ENCODE measurements around the gene SLC35G1.

SLC35G1 gene, protein sequence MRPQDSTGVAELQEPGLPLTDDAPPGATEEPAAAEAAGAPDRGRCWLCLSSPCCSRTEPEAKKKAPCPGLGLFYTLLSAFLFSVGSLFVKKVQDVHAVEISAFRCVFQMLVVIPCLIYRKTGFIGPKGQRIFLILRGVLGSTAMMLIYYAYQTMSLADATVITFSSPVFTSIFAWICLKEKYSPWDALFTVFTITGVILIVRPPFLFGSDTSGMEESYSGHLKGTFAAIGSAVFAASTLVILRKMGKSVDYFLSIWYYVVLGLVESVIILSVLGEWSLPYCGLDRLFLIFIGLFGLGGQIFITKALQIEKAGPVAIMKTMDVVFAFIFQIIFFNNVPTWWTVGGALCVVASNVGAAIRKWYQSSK

DNA sequence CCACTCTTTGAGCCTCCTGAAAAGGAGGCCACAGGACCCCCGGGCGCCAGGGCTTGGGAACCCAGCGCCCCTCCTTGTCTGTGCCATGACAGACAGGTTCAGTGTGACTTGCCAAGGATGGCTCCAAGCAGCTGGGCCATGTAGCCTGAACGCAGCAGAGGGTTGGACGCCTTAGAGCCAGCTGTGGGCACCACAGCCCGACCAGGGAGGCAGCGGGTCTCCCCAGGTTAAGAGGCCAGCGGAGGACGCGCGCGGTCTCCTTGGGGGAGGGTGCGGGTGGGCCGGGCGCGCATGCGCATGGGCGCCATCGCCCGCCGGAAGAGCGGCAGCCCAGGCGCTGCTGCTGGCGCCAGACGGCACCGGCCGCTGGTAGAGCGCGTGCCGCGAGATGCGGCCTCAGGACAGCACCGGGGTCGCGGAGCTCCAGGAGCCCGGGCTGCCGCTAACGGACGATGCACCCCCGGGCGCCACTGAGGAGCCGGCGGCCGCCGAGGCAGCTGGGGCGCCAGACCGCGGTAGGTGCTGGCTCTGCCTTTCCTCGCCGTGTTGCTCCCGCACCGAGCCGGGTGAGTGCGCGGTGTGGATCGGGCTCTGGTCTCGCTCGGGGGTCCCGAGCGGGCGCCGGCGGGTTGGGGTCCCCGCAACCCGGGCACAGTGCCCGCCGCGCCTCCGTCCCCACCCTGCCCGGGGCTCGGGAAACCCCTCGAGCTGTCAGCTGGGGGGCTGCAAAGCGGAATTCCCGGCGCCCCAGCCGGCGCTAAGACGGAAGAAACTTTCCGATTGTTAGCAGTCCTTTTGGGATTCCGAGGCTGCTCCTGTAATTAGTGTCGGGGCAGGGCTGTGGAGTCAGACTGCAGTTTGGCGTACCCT, at the start of gene SLC35G1:
TSS of gene SLC35G1 (plus strand) at position 333 of the 870 bp plus-strand sequence. CDS start at position 389, 56 bp downstream.
- peak; percentile 69 to 75 for DNase-seq

DNA sequence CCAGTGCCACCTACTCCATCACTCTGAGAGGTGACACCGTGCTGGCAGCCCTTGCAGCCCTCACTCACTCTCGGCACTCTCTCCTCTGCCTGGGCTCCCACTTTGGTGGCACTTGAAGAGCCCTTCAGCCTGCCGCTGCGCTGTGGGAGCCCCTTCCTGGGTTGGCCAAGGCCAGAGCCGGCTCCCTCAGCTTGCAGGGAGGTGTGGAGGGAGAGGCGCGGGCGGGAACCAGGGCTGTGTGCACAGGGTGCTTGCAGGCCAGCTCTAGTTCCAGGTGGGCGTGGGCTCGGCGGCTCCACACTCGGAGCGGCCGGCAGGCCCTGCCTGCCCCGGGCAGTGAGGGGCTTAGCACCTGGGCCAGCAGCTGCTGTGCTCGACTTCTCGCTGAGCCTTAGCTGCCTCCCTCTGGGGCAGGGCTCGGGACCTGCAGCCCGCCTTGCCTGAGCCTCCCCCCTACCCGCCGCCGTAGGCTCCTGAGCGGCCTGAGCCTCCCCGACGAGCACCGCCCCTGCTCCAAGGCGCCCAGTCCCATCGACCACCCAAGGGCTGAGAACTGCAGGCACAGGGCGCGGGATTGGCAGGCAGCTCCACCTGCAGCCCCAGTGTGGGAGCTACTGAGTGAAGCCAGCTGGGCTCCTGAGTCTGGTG, 48.7 kb upstream of the SLC35G1 start:
- DNase-seq: no peak

DNA sequence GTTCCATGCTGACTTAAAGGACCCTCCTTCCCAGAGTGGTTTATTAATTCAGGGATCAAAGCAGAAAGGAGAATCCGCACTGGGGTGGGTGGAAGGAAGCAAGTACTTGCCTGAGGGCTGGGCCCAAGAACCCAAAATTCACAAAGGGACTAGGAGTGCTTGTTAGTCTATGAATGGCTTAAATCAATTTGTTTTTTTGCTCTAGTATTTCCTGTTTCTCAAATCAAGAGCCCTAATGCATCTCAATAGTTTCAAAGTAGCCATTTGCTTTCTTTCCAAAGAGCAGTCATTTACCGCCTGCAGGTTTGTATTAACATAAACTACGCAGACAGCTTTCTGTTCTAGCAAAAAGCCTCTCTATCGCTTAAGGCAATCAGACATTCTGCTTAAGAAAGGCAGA, 44.2 kb upstream of the SLC35G1 start:
- no peak for DNase-seq

DNA sequence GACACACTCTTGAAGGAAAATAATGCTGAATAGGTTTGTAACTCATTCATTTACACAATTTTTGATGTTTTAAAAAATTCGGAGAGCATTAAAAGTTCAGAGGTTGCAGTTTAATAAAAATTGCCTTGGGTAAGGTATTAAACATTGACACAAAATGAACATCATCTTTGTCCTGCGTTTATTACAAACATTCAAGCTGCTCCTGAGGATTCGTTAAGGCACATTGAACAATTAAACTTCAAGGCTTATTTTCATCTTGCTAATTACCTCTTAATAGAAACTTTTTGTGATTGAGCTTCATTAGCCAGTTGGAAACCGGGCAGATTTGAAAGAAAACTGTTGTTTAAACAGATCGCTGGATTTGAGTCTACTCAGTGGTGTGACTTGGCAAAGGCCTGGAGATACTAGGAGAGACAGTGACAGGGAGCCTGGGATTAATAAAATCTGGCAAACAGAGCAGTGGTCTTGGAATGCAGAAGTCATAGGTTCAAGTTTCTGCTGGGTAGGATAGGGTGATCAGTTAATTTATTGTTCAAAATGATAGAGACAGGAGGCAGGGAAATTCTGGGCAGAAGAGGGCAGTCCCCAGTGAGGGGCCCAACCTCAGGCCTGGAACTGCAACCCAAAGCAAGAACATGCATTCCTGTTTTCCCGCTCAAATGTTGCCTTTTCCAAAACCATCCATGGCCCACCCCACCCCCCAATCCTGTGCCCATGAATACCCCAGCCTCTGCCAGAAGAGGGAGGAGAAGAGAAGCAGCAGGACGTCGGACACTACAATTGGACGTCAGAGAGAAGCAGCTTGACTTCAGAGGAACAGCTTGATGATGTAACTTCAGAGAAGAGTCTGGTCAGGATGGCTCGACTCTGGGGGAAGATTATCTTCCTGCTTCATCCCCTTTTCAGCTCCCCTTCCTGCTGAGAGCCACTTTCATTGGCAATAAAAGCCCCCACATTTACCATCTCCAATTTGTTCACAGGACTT, 43.5 kb upstream of the SLC35G1 start:
- DNase-seq: no peak

DNA sequence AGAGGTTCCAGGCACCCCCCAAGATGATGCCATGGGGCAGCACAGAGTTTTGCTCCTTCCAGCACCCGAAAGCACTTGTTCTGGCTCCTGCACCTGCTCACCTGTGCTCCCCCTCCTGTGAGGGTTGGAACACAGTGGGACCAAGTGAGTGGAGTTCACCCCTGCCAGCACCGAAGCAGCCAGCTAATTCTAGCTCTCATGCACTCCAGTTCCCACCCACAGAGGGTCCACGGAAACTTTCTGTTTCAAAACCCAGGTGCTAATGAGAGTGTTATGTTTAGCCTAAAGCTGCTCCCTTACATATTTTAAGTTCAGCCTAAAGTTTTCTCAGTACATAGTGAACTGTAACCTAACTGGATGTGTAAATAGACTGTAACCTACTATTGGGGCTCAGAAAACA, 42.6 kb upstream of the SLC35G1 start:
- no peak for DNase-seq

DNA sequence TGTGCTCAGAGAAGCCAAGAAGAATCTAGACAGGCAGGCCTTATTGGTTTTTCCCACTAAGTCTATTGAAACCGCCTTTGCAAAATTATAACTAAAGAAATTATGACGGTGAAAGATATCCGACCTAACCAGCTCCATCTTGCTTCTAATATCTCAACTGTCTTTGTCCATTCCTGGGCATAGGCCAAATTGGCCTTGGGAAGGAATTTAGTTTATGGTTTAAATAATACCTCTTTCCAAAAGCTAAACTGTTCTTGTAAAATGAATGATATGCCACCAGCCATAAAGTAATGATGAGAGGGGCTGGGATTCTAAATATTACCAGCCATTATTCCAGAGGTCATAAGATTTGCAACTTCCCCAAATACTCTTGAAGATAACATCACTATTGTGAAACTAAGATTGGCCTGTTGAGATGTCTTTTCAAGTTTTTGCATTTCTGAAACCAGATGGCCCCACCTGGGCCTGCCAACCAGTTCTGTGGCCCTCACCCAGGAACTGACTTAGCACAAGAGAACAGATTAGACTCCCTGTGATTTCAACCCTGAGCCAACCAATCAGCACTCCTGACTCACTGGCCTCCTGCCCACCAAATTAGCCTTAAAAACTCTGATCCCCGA, 41.2 kb upstream of the SLC35G1 start:
- no peak for DNase-seq

DNA sequence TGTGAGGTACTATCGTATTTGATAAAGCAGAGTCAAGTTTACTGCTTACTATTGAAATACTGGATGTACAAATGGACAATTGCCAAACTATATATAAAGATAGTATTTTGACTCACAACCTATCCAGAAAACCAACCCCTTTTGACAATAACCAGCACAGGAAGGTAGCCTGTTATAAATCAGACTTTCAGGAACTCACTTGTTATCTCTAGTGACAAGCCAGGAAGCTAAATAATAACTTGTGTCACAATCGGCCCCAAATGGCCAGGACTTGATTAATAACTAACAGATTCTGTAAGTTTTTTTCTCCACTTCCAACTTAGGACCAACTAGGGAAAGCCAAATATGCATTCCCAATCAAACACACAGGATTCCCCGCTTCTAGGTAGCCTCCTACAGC, 38.8 kb upstream of the SLC35G1 start:
- no peak for DNase-seq

DNA sequence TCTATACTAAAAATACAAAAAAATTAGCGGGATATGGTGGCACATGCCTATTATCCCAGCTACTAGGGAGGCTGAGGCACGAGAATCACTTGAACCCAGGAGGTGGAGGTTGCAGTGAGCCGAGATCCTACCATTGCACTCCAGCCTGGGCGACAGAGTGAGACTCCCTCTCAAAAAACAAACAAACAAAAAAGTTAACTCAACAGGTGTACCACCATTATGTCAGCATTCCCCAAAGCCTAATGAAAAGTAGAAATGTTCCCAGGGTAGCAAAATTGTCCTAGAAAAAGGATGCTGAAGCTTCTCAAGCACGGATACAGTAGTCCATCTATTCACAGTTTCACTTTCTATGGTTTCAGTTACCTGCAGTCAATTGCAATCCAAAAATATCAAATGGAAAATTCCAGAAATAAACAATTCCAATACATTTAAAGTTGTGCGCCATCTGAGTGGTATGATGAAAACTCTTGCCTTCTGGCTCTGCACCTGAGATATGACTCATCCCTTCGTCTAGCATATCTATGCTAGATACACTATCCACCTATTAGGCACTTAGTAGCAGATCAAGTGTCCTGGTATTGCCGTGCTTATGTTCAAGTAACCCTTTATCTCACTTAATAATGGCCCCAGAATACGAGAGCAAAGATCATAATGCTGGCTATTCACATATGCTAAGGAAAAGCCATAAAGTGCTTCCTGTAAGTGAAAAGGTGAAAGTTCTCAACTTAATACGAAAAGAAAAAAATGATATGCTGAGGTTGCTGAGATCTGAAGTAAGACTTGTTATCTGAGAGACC, 37.2 kb upstream of the SLC35G1 start:
- no peak for DNase-seq

DNA sequence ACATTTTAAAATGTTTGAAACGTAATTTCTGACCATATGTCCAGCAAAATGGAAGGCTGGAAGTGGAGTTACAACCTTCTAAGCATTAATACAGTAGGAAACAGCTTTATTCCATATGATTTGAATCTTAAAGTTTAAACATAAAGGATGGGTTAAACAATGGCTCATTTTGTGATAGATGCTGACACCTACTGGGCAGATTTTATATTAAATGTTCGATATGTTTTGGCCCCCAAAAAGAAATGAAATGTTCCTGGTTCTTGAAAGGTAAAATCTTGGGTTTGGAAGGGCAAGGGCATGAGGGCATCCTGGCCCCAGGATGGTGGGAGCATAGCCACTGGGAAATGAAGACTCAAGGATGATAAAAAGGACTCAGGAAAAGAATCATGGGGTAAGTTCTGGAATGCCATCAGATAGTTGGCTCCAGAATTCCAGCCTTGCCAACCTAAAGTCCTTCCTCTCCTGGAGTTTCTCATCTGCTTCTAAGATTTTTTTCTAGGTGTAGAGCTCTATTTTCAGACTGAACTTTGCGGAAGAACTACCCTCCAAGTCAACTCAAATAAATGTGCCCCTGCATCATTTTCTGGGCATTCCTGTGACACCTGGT, 34.6 kb upstream of the SLC35G1 start:
- no peak for DNase-seq

DNA sequence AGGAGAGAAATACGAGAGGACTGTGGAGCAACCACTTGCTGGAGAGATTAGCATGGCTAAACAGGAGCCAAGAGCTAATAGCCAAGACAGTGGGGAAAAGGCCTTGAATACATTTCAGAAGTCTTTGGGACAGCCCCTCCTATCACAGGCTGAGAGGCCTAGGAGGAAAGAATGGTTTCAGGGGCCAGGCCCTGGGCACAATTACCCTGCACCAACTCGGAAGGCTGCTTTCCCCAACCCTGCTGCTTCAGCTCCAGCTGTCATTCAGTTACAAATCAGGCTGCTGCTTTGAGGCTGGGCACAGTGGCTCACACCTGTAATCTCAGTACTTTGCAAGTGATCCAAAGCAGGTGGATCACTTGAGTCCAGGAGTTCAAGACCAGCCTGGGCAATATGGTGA, 32.0 kb upstream of the SLC35G1 start:
- no peak for DNase-seq

DNA sequence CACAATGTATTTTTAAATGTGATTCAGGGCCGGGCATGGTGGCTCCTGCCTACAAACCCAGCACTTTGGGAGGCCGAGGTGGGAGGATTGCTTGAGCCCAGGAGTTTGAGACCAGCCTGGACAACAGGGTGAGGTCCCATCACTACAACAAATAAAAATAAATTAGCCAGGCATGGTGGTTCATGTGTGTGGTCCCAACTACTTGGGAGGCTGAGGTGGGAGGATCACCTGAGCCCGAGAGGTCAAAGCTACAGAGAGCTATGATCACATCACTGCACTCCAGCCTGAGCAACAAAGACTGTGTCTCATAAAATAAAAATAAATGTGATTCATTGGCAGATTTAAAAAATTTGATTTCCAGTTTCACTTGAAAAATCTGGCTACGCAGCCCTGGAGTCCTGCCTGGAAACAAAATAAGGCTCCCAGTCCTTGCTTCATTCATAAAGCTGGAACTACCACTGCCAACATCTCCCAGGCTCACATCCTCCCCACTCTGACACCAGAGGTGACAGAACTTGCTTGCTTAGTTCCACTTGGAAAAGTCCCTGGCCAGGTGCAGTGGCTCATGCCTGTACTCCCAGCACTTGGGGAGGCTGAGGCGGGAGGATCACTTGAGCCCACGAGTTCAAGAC, 27.9 kb upstream of the SLC35G1 start:
- DNase-seq: no peak

DNA sequence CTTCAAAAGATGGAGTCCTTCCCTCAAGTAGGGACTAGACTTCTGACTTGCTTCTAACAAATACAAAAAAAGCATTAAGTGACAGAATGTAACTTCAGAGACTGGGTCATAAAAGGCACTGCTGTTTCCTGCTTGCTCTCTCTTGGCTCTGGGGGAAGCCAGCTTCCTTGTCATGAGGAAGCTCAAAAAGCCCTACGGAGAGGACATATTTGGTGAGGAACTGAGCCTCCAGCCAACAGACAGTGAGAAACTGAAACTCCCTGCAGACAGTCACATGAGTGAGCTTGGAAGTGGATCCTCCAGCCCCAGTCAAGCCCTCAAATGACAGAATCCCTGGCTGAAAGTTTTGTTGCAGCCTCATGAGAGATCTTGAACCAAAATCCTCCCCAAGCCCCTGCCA, 26.3 kb upstream of the SLC35G1 start:
- DNase-seq: no peak

DNA sequence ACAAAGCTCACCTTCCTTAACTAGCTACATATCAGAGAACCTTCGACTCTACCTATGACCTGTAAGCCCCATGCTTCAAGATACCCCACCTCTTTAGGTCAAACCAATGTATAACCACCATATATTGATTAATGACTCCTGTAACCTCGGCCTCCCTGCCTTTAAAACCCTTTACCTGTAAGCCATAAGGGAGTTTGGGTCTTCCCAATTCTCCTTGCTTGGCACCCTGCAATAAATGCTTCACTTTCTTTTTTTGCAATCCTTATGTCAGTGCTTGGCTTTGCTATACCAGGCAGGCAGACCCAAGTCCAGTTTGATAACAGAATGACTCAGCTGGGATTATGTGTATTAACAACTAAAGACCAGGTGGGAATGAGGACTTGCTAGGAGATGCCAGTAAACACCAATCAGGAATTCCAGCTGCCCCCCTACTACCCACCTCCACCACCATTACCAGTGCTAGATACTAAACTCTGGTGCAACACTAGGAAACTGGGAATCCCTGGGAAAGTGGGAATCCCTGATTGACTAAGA, 22.0 kb upstream of the SLC35G1 start:
- no peak for DNase-seq

DNA sequence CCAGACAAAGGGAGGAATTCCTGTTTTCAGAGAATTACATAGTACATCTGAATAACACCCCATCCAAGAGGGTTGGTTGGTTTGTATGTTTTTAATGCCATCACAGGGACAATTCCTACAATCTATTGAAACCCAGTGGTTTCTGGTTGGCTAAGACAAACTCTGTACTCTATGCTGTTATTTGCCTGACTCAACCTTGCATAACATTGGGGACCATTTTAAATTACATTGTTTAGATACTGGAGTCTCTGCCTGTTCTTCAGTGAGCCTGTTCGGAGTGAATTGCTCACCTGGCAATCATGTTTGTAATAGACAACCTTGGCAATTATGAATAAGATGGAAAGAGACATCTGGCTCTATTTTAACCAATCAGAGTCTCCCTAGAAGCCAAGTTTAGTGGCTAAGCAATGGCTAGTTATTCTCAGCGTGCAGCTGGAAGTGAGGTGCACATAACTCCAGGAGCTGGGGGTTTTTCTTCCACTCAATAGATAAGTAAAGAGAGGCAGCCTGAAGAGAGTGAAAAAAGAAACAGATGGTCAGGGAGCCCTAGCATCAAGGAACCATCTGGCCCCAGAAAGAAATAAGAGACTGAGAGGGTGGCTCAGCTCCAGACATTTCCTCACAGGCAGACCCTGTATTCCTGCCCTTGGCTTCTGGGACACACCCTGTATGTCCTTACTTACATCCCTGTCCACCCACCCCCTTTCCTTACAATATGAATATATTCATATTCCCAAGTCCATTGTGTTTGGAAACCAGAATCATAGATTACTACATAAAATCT, 21.2 kb upstream of the SLC35G1 start:
- DNase-seq: no peak

DNA sequence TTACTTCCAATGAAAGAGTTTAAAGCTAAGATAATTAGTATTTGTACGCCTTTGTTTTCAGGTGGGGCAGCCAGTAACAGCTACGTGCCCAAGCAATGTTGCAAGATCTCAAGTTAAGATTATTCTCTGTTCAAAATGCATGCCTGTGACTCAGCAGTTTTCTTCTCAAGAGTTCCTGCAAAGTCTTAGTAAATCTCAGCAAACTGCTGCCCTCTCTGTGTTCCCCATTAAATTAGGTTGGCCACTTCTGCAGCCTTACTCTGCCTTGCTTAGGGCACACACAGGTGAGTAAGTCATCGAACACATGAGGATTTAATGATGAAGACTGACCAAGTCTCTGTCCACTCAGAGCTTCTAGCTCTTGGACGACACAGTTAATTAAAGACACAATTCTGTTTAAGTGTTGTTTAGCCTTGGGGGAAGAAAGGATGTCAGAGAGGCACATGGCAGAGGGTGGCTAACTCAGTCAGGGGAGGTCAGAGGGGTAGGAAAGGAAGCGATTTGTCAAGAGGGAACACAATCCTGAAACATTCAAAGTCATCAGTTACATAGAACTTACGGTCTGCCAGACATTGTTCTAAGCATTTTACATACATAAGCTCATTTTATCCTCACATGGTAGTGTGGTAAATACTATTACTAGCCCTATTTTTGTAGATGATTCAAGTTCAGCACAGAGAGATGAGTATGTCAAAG, 20.2 kb upstream of the SLC35G1 start:
- DNase-seq: no peak

DNA sequence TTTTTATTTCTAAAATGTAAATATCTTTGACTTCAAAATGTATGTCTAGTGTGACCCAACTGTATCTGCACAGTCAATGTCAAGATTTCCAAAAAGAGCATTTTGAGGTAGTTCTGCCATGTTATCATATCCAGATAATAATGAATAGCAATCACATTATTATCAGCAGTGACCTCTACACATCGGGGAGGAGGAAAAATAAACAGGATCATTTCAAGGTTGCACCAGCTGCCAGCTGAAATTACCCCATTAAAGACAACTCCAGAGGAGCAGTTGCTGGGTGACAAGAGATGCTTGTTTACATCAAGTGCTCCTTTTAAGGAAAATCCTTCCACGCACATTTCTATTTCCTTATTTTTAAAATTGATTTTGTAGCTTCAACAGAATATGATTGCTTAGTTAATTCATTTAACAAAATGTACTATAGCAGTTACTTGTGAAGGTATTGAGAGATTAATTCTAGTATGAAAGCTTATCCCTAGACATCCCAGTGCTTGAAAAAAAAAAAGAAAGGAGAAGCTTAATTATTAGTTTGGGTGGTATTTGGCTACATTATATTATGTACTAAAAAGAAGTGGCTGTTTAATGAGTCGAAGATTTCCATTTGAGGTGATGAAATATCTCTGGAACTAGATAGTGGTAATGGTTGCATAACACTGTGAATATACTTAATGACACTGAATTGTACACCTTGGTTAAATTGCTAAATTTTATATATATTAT, 19.3 kb upstream of the SLC35G1 start:
- DNase-seq: no peak

DNA sequence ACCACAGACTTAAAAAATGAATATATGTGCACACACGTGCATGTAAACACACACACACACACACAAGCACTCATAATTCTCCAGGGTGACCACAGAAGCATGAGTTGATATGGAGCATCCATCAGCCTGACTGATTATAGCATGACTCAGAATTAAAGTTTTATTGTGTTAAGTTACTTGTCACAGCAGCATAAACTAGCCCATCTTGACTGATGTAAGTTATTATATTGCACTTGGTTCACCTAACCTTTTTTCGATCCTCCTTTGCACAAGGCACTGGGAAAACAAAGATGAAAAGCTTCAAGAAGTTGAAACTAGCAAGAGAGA, 18.8 kb upstream of the SLC35G1 start:
- DNase-seq: no peak

DNA sequence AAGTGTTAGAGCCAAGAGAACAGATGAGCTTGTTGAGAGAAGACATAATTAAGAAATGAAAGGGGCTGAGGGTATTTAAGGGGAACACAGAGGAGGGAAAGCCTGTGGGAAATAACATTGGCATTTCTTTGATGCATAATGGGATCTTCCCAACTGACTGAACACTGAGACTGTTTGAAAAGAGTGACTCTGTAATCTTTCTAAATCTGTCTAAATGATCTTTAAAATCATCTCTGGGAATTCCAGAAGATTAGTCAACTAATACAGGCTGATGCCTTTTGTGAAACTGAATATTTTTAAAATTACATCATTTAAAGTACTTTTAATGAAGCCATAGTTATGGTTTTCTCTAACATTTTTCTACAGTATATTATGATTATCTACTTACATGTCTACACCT, 17.4 kb upstream of the SLC35G1 start:
- no peak for DNase-seq
